Esophagus squamous epithelium (tissue), 4 donors: ENCODE measurements around the gene LRRC61.

Experiments
- POLR2A ChIP-seq, 4 donors: fragments of 450-650 bp; IDR thresholded peaks; one replicate each; pipeline ENCODE4 v1.6.1; 2017; ENCODE audit warnings: antibody characterized with exemption in 4 of 4, mild to moderate bottlenecking in 4 of 4, moderate library complexity in 3 of 4
- TF ChIP-seq, protein P1 (sequence below), 6 experiments: fragments of 450-650 bp in 4 of 6; fragments of 200-600 bp in 2 of 6; sonication (generic) in 2 of 6; IDR thresholded peaks; one replicate each; pipeline ENCODE4 v1.5.1; 2016 to 2019; ENCODE audit warnings: antibody characterized with exemption in 6 of 6, mild to moderate bottlenecking in 4 of 6, moderate library complexity in 4 of 6

DNA sequence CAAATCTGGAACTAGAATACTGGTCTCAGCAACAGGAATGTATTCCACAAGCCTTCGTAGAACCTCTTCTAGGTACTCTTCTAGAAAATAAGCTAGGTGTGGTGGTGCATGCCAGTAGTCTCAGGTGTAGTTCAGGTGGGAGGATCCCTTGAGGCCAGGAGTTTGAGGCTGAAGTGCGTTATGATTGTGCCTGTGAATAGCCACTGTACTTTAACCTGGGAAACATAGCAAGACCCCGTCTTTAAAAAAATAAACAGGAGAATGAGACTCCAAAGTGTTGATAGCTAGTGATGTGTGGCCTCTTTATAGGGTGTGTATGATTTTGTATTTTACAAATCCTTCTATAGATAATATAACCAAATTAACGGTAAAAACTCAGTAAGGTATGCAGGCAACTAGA lies 54.5 kb downstream of the LRRC61 start:
- TF ChIP-seq, protein P1, sequence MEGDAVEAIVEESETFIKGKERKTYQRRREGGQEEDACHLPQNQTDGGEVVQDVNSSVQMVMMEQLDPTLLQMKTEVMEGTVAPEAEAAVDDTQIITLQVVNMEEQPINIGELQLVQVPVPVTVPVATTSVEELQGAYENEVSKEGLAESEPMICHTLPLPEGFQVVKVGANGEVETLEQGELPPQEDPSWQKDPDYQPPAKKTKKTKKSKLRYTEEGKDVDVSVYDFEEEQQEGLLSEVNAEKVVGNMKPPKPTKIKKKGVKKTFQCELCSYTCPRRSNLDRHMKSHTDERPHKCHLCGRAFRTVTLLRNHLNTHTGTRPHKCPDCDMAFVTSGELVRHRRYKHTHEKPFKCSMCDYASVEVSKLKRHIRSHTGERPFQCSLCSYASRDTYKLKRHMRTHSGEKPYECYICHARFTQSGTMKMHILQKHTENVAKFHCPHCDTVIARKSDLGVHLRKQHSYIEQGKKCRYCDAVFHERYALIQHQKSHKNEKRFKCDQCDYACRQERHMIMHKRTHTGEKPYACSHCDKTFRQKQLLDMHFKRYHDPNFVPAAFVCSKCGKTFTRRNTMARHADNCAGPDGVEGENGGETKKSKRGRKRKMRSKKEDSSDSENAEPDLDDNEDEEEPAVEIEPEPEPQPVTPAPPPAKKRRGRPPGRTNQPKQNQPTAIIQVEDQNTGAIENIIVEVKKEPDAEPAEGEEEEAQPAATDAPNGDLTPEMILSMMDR (IDR thresholded peaks at IDR 0.05) = no peak
- no peak for TF ChIP-seq POLR2A (IDR thresholded peaks at IDR 0.05)
